Measurements from ENCODE around the gene LRRC63.
"Not testable (repeated sequence)": the region's sequence is repeated elsewhere in the genome, so short reads cannot be mapped to it uniquely, and the experiment has no call there.

Gene LRRC63

GRCh38 chr13:46181840-46182490, 29.8 kb upstream of the LRRC63 start, which contains the start of gene LCP1:
TSS of gene LCP1 (minus strand) at chr13:46182177. CDS start at chr13:46159662, 22,515 bp downstream.
- DNase-seq, result no peak

DNA sequence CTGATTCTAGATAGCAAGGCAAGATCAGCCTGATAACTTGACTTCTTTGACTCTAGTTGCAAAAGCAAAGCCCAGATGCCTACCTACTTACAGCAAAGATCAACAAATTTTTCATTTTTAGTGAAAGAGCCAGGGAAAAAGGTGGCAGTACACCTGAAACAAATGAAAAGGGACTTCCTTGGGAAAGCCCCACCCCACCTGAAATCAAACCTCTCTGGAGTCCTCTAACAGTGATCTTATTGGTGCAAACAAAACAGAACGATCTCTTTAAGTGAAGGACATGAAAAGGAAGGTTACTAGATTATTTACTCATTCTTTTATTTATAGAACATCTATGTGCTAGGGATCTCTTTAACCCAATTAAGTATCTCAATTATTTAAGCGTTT, 29.2 kb upstream of the LRRC63 start:
- DNase-seq, result peak; percentile 44

GRCh38 chr13:46183018-46183946, 28.4 kb upstream of the LRRC63 start:
- peak; percentile 9 for DNase-seq

DNA sequence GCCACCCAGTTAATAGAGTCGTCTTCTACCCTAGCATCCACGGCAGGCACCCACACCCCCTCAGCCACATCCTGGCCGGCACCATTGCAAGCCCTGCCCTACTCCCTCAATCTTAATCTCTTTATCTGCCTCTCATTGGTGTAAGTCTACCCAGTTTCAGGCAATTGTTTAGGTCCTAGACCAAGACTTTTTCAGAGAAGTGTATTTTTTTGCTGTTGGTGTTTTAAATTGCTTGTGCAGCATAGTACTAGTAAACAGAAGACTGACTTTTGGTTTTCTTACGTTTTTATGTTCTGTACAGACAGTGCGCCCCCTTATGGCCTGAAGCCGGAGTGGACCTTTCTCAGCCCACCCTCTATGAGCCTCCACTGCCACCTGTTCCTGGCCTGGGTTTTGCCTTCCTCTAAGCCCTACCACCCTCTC, 27.4 kb upstream of the LRRC63 start:
- no peak for DNase-seq

GRCh38 chr13:46185634-46186033, 26.1 kb upstream of the LRRC63 start:
- no peak for DNase-seq

GRCh38 chr13:46192412-46192811, 19.3 kb upstream of the LRRC63 start:
- no peak for DNase-seq

DNA sequence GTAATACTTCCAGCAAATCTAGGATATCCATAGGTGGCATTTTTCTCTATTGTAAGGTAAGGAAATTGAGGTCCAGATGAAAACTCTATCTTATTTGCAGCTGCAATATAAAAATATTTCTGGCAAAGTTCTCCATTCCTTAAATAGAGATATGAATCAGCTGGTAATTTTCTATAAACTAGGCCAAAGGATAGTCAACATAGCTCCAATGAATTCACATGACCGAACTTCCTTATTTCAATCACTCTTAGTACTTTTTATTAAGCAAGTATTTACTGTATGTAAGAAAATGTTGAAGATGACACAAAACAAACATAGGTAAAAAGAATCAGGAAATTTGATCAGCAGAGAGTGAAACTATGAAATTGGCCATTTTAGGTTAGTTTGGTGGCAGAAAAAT, 16.7 kb upstream of the LRRC63 start:
- no peak for DNase-seq

DNA sequence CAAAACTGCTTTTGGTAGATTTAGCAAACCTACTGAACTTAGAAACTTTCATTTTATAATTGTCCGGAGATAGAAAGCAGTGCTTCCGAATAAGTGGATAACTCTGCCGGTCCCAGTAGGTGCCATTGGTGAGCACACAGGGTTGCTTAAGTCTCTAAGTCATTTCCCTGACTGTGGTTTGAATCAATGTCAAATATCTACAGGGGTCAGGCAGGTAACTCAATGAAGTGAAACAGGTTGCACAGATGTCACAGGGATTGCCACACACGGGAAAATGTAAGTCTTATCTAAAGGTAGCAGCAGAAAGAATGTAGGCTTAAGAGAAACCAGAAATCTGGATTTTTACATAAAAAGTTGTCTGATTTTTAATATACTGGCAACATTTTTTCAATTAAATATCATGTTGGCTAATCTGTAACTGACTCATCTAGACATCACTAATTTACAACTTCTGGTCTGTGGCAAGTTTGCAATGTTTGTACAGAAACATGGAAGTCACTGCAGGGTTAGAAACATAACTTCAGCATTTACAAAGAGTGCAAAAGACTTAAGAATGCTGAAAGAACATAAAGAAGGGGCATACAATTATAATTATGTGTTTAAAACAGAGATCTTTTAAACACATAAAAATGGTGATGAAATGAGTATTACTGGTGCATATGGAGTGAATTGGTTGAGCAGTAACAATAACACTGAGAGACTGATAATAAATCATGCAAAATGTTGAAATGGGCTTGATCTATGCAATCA, 14.3 kb upstream of the LRRC63 start:
- DNase-seq, result no peak

DNA sequence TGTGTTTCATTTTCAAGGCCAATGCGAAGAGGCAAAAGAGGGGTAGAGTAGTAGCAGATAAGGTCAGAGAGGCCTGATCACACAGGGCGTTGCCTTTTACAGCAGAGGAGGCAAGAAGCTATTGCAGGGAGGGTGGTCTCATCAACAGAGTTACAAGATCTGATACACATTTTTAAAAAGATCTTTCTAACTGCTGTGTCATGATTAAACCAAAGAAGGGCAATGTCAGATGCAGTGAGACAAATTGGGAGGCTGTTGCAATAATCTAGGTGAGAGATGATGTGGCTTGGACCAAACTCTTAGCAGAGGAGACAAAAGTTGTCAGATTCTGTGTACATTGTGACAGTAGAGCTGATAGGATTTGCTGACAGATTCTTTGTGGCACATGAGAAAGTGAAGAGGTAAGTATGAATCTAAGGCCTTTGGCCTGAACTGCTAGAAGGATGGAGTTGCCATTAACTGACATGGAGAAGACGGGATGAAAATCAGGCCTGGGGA, 13.0 kb upstream of the LRRC63 start:
- no peak for DNase-seq

- DNase-seq, result no peak
Observed at GRCh38 chr13:46202188-46202795, 9.4 kb upstream of the LRRC63 start.

DNA sequence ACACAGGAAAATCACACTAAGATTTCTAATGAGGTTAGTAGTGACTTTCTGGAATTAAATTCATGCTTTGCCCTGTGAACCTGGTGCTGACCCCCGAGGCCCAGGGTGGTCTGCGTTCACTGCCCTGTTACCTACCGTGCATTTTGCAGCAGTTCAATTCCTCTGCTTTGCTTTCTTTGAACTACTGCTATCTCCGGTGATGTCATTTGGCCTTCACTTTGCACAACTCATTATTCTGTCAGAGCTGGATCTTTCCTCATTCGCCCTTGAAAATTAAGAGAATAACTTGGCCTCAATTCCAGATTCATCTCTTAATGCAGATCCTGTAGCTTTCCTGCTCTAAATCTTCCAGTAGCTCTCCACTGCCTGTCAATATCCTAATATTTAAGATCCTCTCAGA, 8.8 kb upstream of the LRRC63 start:
- DNase-seq, result no peak

GRCh38 chr13:46206143-46206542, 5.6 kb upstream of the LRRC63 start:
- no peak for DNase-seq

GRCh38 chr13:46207828-46208227, 3.9 kb upstream of the LRRC63 start:
- DNase-seq, result no peak

DNA sequence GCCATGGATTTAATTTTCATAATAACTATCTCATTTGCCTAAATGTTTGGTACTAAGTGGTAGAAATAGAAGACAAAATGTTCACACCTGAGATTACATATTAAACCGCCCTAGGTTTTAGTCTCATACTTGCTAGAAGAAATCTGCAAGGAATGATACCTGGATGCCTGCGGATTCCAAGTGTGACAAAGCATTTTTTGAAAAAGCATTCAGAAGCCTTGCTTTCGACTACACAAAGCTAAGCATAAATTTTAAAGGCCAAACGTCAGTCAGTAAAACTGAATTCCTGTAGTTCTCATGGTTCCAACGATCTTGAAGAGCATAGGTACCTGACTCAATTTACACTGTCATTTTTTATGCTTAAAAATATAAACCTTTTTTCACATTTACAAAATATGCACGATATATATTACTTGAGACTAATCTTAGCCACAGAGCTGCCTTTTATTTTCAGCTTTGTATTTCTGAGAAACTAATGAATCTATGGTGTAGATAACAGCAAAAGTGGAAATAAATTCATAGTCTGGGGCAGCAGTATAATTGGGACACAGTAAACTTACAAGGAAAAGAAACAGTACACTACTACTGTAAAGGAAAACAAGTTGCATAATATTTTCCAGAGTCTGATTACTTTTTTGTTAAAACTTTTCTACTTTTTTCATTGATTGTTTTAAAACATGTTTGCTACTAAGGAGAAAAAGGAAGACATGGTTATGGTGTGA, 1.2 kb upstream of the LRRC63 start:
- DNase-seq, result no peak

DNA sequence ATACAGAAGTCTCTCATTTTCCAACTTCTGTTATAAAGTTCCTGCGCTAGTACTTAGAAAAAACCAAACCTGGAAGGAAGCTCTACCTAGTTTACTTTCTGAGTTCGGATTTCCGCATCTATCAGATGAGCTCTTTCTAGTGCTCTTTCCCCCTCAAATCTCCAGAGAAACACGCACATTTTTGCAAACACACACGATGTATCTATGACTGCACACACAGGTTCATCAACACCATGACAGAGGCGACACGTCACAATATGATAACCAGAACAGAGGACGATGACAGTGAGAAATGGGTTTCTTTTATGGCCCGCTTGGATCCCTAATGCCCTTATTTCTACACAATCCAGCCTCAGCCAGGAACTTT, 629 bp upstream of the LRRC63 start:
- peak; percentile 1 for DNase-seq

DNA sequence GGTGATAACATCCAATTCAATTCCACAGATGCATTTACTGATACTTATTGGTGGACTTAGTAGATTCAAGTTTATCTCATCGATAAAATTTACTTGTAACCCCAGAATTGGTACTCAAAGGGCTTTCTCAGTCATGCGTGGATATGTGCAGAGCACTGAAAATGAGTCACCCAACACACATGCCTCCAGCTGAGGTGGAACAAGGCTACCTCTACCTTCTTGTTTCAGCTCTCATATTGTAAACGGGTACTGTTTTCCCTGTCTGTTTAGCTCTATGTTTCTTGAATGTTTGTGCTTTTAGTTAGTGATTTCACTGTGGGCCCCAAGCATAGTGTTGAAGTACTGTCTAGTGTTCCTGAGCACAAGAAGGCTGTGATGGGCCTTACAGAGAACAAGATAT, 1.5 kb downstream of the LRRC63 start:
- DNase-seq, result no peak

DNA sequence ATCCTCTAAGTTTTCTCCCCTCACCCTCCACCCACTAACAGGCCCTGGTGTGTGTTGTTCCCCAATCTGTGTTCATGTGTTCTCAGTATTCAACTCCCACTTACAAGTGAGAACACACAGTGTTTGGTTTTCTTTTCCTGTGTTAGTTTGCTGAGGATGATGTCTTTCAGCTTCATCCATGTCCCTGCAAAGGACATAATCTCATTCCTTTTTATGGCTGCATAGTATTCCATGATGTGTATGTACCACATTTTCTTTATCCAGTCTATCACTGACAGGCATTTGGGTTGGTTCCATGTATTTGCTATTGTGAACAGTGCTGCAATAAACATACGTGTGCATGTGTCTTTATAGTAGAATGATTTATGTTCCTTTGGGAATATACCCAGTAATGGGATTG, 3.0 kb downstream of the LRRC63 start:
- not testable (repeated sequence) for DNase-seq

DNA sequence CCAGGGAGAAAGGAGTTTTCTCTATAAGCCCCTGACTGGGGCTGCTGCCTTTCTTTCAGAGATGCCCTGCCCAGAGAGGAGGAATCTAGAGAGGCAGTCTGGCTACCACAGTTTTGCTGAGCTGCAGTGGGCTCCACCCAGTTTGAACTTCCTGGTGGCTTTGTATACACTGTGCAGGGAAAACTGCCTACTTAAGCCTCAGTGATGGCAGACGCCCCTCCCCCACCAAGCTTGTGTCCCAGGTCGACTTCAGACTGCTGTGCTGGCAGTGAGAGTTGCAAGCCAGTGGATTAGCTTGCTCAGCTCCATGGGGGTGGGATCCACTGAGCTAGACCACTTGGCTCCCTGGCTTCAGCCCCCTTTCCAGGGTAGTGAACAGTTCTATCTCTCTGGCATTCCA, 8.5 kb downstream of the LRRC63 start:
- DNase-seq, result not testable (repeated sequence)

DNA sequence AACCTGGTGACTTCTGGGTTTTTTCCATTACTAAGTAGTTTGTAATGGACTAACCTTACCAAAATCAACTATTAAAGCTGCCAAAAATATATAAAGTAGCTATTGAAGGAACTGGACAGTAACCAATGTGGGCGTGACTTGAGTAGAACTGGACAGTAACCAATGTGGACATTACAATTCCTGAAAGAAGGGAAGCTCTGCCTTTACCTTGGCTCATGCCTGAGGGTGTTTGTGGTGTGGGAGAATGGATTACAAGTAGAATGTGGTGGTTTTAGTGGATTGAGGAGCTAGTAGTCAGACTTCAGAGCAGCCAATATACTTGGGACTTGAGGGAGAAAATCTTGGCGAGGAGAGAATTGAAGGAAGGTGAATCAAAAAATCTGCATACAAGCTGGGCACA, 17.5 kb downstream of the LRRC63 start:
- no peak for DNase-seq

- no peak for DNase-seq
Observed at GRCh38 chr13:46232281-46232680, 20.6 kb downstream of the LRRC63 start.

- no peak for DNase-seq
Observed at GRCh38 chr13:46235286-46235685, 23.6 kb downstream of the LRRC63 start.

GRCh38 chr13:46265292-46265691, 53.6 kb downstream of the LRRC63 start:
- DNase-seq, result no peak

Data from DMS79 (cell line).